Lung (tissue), 12 donors: ENCODE measurements around the gene PLPP3. TPM values are rescaled to one million over a fixed set of nuclear protein-coding genes. Genes with fewer than 3 reads are reported as not detected.

Experiments used
- ATAC-seq: fragments of 200-7000 bp; cut with Tn5 transposase; one replicate; pipeline ENCODE4 v1.9.1; 2020; ENCODE audit warnings: moderate number of reproducible peaks; ENCODE audit not compliant: insufficient read depth, low FRiP score
- DNase-seq, 3 donors: peaks; one replicate each; pipeline ENCODE4 v3.0.0-alpha.2; 2013 to 2017
- H3K27ac ChIP-seq, 2 donors: one replicate each; pipeline ENCODE4 v1.5.1; 2013; ENCODE audit warnings: mild to moderate bottlenecking in 2 of 2, moderate library complexity in 2 of 2, control low read depth in 1 of 2, inconsistent platforms in 1 of 2, low read depth in 1 of 2, low read length in 1 of 2
- H3K27me3 ChIP-seq, 3 donors: one replicate each; pipeline ENCODE4 v1.5.1; 2013; ENCODE audit warnings: low read length in 2 of 3; ENCODE audit not compliant: control insufficient read depth in 3 of 3, insufficient read depth in 3 of 3
- H3K36me3 ChIP-seq, 4 donors: one replicate each; pipeline ENCODE4 v1.5.1; 2013; ENCODE audit warnings: low read length in 4 of 4, mild to moderate bottlenecking in 1 of 4, moderate library complexity in 1 of 4; ENCODE audit not compliant: control insufficient read depth in 4 of 4, insufficient read depth in 4 of 4
- H3K4me1 ChIP-seq, 5 donors: one replicate each; pipeline ENCODE4 v1.5.1; 2013; ENCODE audit warnings: low read length in 5 of 5, mild to moderate bottlenecking in 2 of 5, moderate library complexity in 1 of 5; ENCODE audit not compliant: control insufficient read depth in 5 of 5, insufficient read depth in 5 of 5
- H3K4me3 ChIP-seq: one replicate; pipeline ENCODE4 v1.5.1; 2013; ENCODE audit warnings: mild to moderate bottlenecking, control low read depth, moderate library complexity
- H3K9ac ChIP-seq, 2 donors: one replicate each; pipeline ENCODE4 v1.5.1; 2013; ENCODE audit warnings: low read length in 2 of 2, control low read depth in 1 of 2; ENCODE audit not compliant: insufficient read depth in 1 of 2
- H3K9me3 ChIP-seq, 4 donors: one replicate each; pipeline ENCODE4 v1.5.1; 2013; ENCODE audit warnings: low read length in 3 of 4, mild to moderate bottlenecking in 1 of 4, moderate library complexity in 1 of 4; ENCODE audit not compliant: control insufficient read depth in 4 of 4, insufficient read depth in 3 of 4
- WGBS, 2 donors: extraction: QIAGEN DNeasy Blood & Tissue Kit; methylation state at CpG; one replicate each; pipeline ENCODE4 v1.1.7; 2013; 5-methylcytosine and 5-hydroxymethylcytosine counted together
- polyA plus RNA-seq, 2 donors: library from polyadenylated mRNA; stranded (reverse); fragments of 200-250 nt; gene quantifications; one replicate each; pipeline ENCODE4 v1.2.1, GENCODE V29; 2013
- total RNA-seq, 2 donors: library from RNA; depleted of rRNA in 1 of 2; stranded (reverse); fragments of >200 nt in 1 of 2; gene quantifications; one replicate each; pipeline ENCODE4 v1.2.1, GENCODE V29; 2014 to 2021
- TF ChIP-seq, protein P1 (sequence below): IDR thresholded peaks from 2 replicates; pipeline ENCODE4 v1.5.1; 2012; ENCODE audit warnings: mild to moderate bottlenecking; ENCODE audit errors: control extremely low read depth, extremely low read depth
- donor health status: control.
- donor health status: control.
- donor health status: Bipolar disorder and iron deficiency.
- donor health status: healthy.
- donor health status: DM: yes; HTN: yes; CAD: no.

Gene PLPP3
- total and polyA plus RNA-seq, 4 donors, result 8.6 to 121 (median 112) TPM

- Histone ChIP-seq H3K36me3 (peaks cover 0 to 4% (median 0%) of the 10 kb centered on the region in 4 donors), H3K27ac (peak overlapping the region in 1 of 2 donors; percentile 87), H3K9me3 (peaks cover 0 to 2% (median 0%) of the 10 kb centered on the region in 4 donors), H3K27me3 (no peaks in the 10 kb centered on the region), H3K4me3 (no peak overlapping the region), H3K9ac (no peak overlapping the region), H3K4me1 (peaks cover 17 to 72% (median 21%) of the 10 kb centered on the region in 5 donors)
- ATAC-seq (no peak), DNase-seq (no peak)
- TF ChIP-seq, protein P1, sequence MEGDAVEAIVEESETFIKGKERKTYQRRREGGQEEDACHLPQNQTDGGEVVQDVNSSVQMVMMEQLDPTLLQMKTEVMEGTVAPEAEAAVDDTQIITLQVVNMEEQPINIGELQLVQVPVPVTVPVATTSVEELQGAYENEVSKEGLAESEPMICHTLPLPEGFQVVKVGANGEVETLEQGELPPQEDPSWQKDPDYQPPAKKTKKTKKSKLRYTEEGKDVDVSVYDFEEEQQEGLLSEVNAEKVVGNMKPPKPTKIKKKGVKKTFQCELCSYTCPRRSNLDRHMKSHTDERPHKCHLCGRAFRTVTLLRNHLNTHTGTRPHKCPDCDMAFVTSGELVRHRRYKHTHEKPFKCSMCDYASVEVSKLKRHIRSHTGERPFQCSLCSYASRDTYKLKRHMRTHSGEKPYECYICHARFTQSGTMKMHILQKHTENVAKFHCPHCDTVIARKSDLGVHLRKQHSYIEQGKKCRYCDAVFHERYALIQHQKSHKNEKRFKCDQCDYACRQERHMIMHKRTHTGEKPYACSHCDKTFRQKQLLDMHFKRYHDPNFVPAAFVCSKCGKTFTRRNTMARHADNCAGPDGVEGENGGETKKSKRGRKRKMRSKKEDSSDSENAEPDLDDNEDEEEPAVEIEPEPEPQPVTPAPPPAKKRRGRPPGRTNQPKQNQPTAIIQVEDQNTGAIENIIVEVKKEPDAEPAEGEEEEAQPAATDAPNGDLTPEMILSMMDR, result no peak
- 91 to 96% methylated on average over 3 of the region's 3 CpGs for WGBS, 2 donors
Observed at GRCh38 chr1:56551691-56552090, 27.7 kb downstream of the PLPP3 start.

DNA sequence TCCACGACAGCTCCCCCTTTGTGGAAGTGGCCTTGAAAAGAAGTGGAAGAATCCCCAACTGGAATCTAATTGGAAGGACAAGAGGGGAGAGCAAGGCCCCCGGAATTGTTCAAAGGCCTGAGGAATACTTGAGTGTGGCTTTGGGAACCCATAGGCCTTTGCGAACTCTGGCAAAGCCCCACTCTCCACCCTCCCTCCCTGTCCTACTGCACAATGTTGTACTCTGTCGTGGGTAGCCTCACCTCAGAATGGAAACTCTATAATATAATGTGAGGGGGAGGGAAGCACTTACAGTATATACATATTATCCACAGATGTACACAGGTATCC, 28.5 kb downstream of the PLPP3 start:
- Histone ChIP-seq H3K27me3 (no peaks in the 10 kb centered on the region), H3K9ac (no peak overlapping the region), H3K4me1 (peaks cover 17 to 73% (median 21%) of the 10 kb centered on the region in 5 donors), H3K9me3 (peaks cover 0 to 2% (median 0%) of the 10 kb centered on the region in 4 donors), H3K27ac (peak overlapping the region in 1 of 2 donors; percentile 87), H3K36me3 (peaks cover 0 to 4% (median 0%) of the 10 kb centered on the region in 4 donors), H3K4me3 (no peak overlapping the region)
- TF ChIP-seq, protein P1, result no peak
- 72 to 89% methylated on average over 4 of the region's 4 CpGs for WGBS, 2 donors
- DNase-seq, result no peak
- no peak for ATAC-seq

DNA sequence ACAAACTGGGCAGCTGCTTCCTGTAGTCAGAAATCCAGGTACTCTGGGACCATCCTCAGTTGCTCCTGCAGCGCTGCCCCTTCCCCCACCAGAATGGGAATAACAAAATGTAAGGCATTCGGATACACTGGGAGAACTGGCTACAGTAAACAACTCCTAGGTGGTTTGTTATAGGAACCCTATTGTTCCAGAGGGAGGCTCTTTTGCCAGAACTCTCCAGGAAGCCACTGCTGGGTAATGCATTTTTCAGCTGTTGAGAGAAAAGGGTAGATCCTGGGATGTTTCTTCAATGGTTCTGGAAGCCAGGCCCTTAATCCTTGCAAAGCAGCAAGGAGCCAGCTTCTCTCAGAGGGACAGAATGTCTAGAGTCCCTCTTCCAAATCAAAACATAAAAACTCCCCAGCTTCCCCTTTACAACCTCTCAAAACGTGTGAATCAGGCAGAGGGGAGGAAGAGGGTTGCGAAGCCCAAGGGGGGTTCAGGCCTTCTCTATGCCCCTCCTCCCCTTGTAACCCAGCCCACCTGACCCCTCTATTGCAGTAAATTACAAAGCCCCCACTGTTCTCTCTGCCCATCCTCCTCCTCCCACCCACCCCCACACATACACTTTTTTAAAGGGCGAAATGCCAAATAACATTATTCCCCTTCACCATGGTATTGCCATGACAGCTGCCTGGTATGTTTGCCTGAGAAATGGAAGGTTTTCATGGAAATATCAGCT, 29.1 kb downstream of the PLPP3 start:
- H3K9me3 ChIP-seq, result peaks cover 0 to 2% (median 0%) of the 10 kb centered on the region in 4 donors
- peak in 1 of 3 donors; percentile 41 for DNase-seq
- no peak overlapping the region for H3K4me3 ChIP-seq
- no peak overlapping the region for H3K9ac ChIP-seq
- TF ChIP-seq, protein P1, result no peak
- peaks cover 0 to 4% (median 0%) of the 10 kb centered on the region in 4 donors for H3K36me3 ChIP-seq
- 66 to 70% methylated on average over 5 of the region's 5 CpGs for WGBS, 2 donors
- ATAC-seq, result no peak
- peaks cover 18 to 74% (median 22%) of the 10 kb centered on the region in 5 donors for H3K4me1 ChIP-seq
- H3K27ac ChIP-seq, result peak overlapping the region in 1 of 2 donors; percentile 87
- H3K27me3 ChIP-seq, result no peaks in the 10 kb centered on the region

DNA sequence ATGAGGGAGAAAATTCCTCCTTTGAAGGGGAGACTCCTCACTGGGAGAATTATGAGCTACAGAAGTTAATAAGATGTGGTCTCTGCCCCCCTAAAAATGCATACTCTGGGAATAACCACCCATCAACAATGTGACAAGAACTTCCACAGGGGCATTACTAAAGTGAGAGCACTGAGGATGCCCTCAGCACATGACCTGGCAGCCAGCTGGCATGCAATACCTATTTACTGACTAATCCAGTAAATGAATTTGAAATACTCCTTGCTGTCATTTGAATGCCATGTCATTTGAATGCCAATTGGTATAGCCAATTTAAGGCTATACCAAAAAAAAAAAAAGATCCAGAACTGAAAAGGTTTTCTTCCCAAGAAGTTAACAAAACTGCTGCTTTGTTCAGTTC, 30.8 kb downstream of the PLPP3 start:
- no peak for ATAC-seq
- peak overlapping the region in 1 of 2 donors; percentile 87 for H3K27ac ChIP-seq

More for the DNA sequence above, 30.8 kb downstream of the PLPP3 start:
- Histone ChIP-seq H3K4me1 (peaks cover 20 to 78% (median 26%) of the 10 kb centered on the region in 5 donors), H3K9me3 (peaks cover 0 to 2% (median 0%) of the 10 kb centered on the region in 4 donors), H3K4me3 (no peak overlapping the region), H3K36me3 (no peaks in the 10 kb centered on the region), H3K9ac (no peak overlapping the region), H3K27me3 (no peaks in the 10 kb centered on the region)
- DNase-seq, result no peak
- TF ChIP-seq, protein P1, result no peak
